HEK293 (cell line): Measurements from ENCODE around the gene DENND2A.

Experiments used
- CTCF ChIP-seq: fragments of 450-650 bp; formaldehyde crosslinking; IDR thresholded peaks from 2 replicates; pipeline ENCODE4 v1.5.1; 2016; ENCODE audit warnings: missing biosample characterization, missing genetic modification characterization
- GFI1B ChIP-seq: fragments of 450-650 bp; formaldehyde crosslinking; IDR thresholded peaks from 2 replicates; pipeline ENCODE4 v1.5.1; 2016; ENCODE audit warnings: missing biosample characterization, missing genetic modification characterization
- GLI4 ChIP-seq: fragments of 450-650 bp; formaldehyde crosslinking; IDR thresholded peaks from 2 replicates; pipeline ENCODE4 v1.5.1; 2016; ENCODE audit warnings: missing biosample characterization, missing genetic modification characterization
- KLF17 ChIP-seq: fragments of 450-650 bp; formaldehyde crosslinking; IDR thresholded peaks from 2 replicates; pipeline ENCODE4 v1.5.1; 2016; ENCODE audit warnings: missing biosample characterization, missing genetic modification characterization
- OVOL3 ChIP-seq: fragments of 450-650 bp; formaldehyde crosslinking; IDR thresholded peaks from 2 replicates; pipeline ENCODE4 v1.5.1; 2016; ENCODE audit warnings: missing biosample characterization, missing genetic modification characterization
- PRDM4 ChIP-seq: fragments of 450-650 bp; formaldehyde crosslinking; IDR thresholded peaks from 2 replicates; pipeline ENCODE4 v1.5.1; 2017; ENCODE audit warnings: missing biosample characterization, missing genetic modification characterization
- TRIM28 ChIP-seq: IDR thresholded peaks from 2 replicates; pipeline ENCODE4 v1.6.1; 2011; ENCODE audit warnings: low read length, control low read depth, borderline replicate concordance
- WT1 ChIP-seq: fragments of 450-650 bp; formaldehyde crosslinking; IDR thresholded peaks from 2 replicates; pipeline ENCODE4 v1.5.1; 2016; ENCODE audit warnings: missing biosample characterization, missing genetic modification characterization
- ZBTB17 ChIP-seq: fragments of 450-650 bp; formaldehyde crosslinking; IDR thresholded peaks from 2 replicates; pipeline ENCODE4 v1.5.1; 2016; ENCODE audit warnings: missing biosample characterization, missing genetic modification characterization
- ZBTB20 ChIP-seq: fragments of 450-650 bp; formaldehyde crosslinking; IDR thresholded peaks from 2 replicates; pipeline ENCODE4 v1.5.1; 2016; ENCODE audit warnings: missing biosample characterization, missing genetic modification characterization
- ZBTB26 ChIP-seq: fragments of 450-650 bp; formaldehyde crosslinking; optimal IDR thresholded peaks from 2 replicates; pipeline ENCODE3; 2016; ENCODE audit warnings: missing biosample characterization, mild to moderate bottlenecking, missing genetic modification characterization
- ZBTB7A ChIP-seq: fragments of 450-650 bp; formaldehyde crosslinking; IDR thresholded peaks from 2 replicates; pipeline ENCODE4 v1.5.1; 2016; ENCODE audit warnings: low read depth, missing biosample characterization, missing genetic modification characterization
- ZFP37 ChIP-seq: fragments of 450-650 bp; formaldehyde crosslinking; IDR thresholded peaks from 2 replicates; pipeline ENCODE4 v1.5.1; 2016; ENCODE audit warnings: missing biosample characterization, missing genetic modification characterization
- ZIC2 ChIP-seq: fragments of 450-650 bp; formaldehyde crosslinking; IDR thresholded peaks from 2 replicates; pipeline ENCODE4 v1.5.1; 2016; ENCODE audit warnings: missing biosample characterization, missing genetic modification characterization
- ZNF121 ChIP-seq: fragments of 450-650 bp; formaldehyde crosslinking; IDR thresholded peaks from 2 replicates; pipeline ENCODE4 v1.5.1; 2016; ENCODE audit warnings: missing biosample characterization, missing genetic modification characterization
- ZNF146 ChIP-seq: fragments of 450-650 bp; formaldehyde crosslinking; IDR thresholded peaks from 2 replicates; pipeline ENCODE4 v1.5.1; 2016; ENCODE audit warnings: missing biosample characterization, missing genetic modification characterization
- ZNF2 ChIP-seq: fragments of 450-650 bp; formaldehyde crosslinking; IDR thresholded peaks from 2 replicates; pipeline ENCODE4 v1.5.1; 2016; ENCODE audit warnings: missing biosample characterization, missing genetic modification characterization
- ZNF23 ChIP-seq: fragments of 450-650 bp; formaldehyde crosslinking; IDR thresholded peaks from 2 replicates; pipeline ENCODE4 v1.5.1; 2016; ENCODE audit warnings: missing biosample characterization, missing genetic modification characterization, borderline replicate concordance
- ZNF24 ChIP-seq: fragments of 450-650 bp; formaldehyde crosslinking; IDR thresholded peaks from 2 replicates; pipeline ENCODE4 v1.5.1; 2016; ENCODE audit warnings: missing biosample characterization, missing genetic modification characterization
- ZNF292 ChIP-seq: fragments of 450-650 bp; formaldehyde crosslinking; IDR thresholded peaks from 2 replicates; pipeline ENCODE4 v1.5.1; 2016; ENCODE audit warnings: low read depth, missing biosample characterization, missing genetic modification characterization, borderline replicate concordance
- ZNF302 ChIP-seq: fragments of 450-650 bp; formaldehyde crosslinking; IDR thresholded peaks from 2 replicates; pipeline ENCODE4 v1.5.1; 2016; ENCODE audit warnings: missing biosample characterization, missing genetic modification characterization, low read depth
- ZNF362 ChIP-seq: fragments of 450-650 bp; formaldehyde crosslinking; IDR thresholded peaks from 2 replicates; pipeline ENCODE4 v1.5.1; 2016; ENCODE audit warnings: missing biosample characterization, missing genetic modification characterization
- ZNF423 ChIP-seq: fragments of 450-650 bp; formaldehyde crosslinking; IDR thresholded peaks from 2 replicates; pipeline ENCODE4 v1.5.1; 2016; ENCODE audit warnings: missing biosample characterization, missing genetic modification characterization
- ZNF621 ChIP-seq: fragments of 450-650 bp; formaldehyde crosslinking; IDR thresholded peaks from 2 replicates; pipeline ENCODE4 v1.5.1; 2017; ENCODE audit warnings: missing biosample characterization, missing genetic modification characterization
- ZNF624 ChIP-seq: fragments of 450-650 bp; formaldehyde crosslinking; IDR thresholded peaks from 2 replicates; pipeline ENCODE4 v1.5.1; 2017; ENCODE audit warnings: missing biosample characterization, missing genetic modification characterization
- ZNF658 ChIP-seq: fragments of 450-650 bp; formaldehyde crosslinking; IDR thresholded peaks from 2 replicates; pipeline ENCODE4; 2016; ENCODE audit warnings: missing biosample characterization, missing genetic modification characterization
- ZNF660 ChIP-seq: fragments of 450-650 bp; IDR thresholded peaks from 2 replicates; pipeline ENCODE4 v1.5.1; 2018; ENCODE audit warnings: missing biosample characterization, mild to moderate bottlenecking, missing genetic modification characterization
- ZNF76 ChIP-seq: fragments of 450-650 bp; formaldehyde crosslinking; IDR thresholded peaks from 2 replicates; pipeline ENCODE4; 2016; ENCODE audit warnings: low read depth, missing biosample characterization, missing genetic modification characterization, borderline replicate concordance
- ZNF776 ChIP-seq: fragments of 450-650 bp; formaldehyde crosslinking; IDR thresholded peaks from 2 replicates; pipeline ENCODE4 v1.5.0; 2017; ENCODE audit warnings: missing biosample characterization, missing genetic modification characterization, borderline replicate concordance
- ZNF792 ChIP-seq: fragments of 450-650 bp; formaldehyde crosslinking; IDR thresholded peaks from 2 replicates; pipeline ENCODE4 v1.5.1; 2016; ENCODE audit warnings: missing biosample characterization, missing genetic modification characterization
- ZSCAN30 ChIP-seq: fragments of 450-650 bp; IDR thresholded peaks from 2 replicates; pipeline ENCODE4 v1.5.1; 2018; ENCODE audit warnings: missing biosample characterization, mild to moderate bottlenecking, missing genetic modification characterization, moderate library complexity

DENND2A gene

GRCh38 chr7:140673063-140673773 lies 32.6 kb upstream of the DENND2A start (continued):
- TF ChIP-seq ZNF624 (tag by site-specific recombination), result no peak
- TF ChIP-seq ZNF24, result 0 out of 2 replicates have a peak, but pooled peaks have one; percentile 19
- TF ChIP-seq GLI4 (tag by site-specific recombination), result peak; percentile 83; the same call in 1 of the 2 replicates
- peak; percentile 36; the same call in 1 of the 2 replicates for TF ChIP-seq WT1 (tag by site-specific recombination)
- 0 out of 2 replicates have a peak, but pooled peaks have one; percentile 65 for TF ChIP-seq ZFP37 (tag by site-specific recombination)
- no peak for TF ChIP-seq GFI1B
- TF ChIP-seq TRIM28, result peak; percentile 50; the same call in 1 of the 2 replicates
- 0 out of 2 replicates have a peak, but pooled peaks have one; percentile 27 for TF ChIP-seq KLF17
- no peak for TF ChIP-seq ZSCAN30 (tag by site-specific recombination)
- peak; percentile 93 for TF ChIP-seq ZBTB26 (tag by site-specific recombination)
- 0 out of 2 replicates have a peak, but pooled peaks have one; percentile 52 for TF ChIP-seq ZIC2 (tag by site-specific recombination)
- TF ChIP-seq ZBTB7A, result peak; percentile 53; the same call in 1 of the 2 replicates
- no peak for TF ChIP-seq ZNF121 (tag by site-specific recombination)
- peak; percentile 38; the same call in 1 of the 2 replicates for TF ChIP-seq ZNF76
- TF ChIP-seq PRDM4, result peak; percentile 22; the same call in 1 of the 2 replicates
- TF ChIP-seq ZNF23 (tag by site-specific recombination), result no peak
- TF ChIP-seq ZNF621, result no peak
- TF ChIP-seq OVOL3 (tag by site-specific recombination), result no peak
- 0 out of 2 replicates have a peak, but pooled peaks have one; percentile 48 for TF ChIP-seq ZNF792 (tag by site-specific recombination)
- no peak for TF ChIP-seq ZNF658 (tag by site-specific recombination)
- TF ChIP-seq ZNF2 (tag by site-specific recombination), result peak; percentile 31; the same call in 1 of the 2 replicates
- TF ChIP-seq ZNF362 (tag by site-specific recombination), result no peak
- TF ChIP-seq ZBTB20 (tag by site-specific recombination), result peak; percentile 94
- TF ChIP-seq ZNF776 (tag by site-specific recombination), result no peak
- TF ChIP-seq ZNF292, result no peak
- TF ChIP-seq ZNF660 (tag by site-specific recombination), result 0 out of 2 replicates have a peak, but pooled peaks have one; percentile 21
- TF ChIP-seq ZNF146, result no peak
- peak; percentile 75; the same call in 1 of the 2 replicates for TF ChIP-seq ZNF423
- TF ChIP-seq CTCF (tag by site-specific recombination), result peak; percentile 77
- TF ChIP-seq ZBTB17, result peak; percentile 61
- TF ChIP-seq ZNF302 (tag by site-specific recombination), result no peak
